GM19463 (cell line): ENCODE data around the gene COMMD10.

Source experiments
- ATAC-seq: cut with Tn5 transposase; IDR thresholded peaks from one replicate; pipeline ENCODE4 v1.9.1; 2021; ENCODE audit warnings: mild to moderate bottlenecking, moderate library complexity; ENCODE audit not compliant: unreplicated experiment

COMMD10 gene

GRCh38 chr5:116288524-116288923, 203.7 kb downstream of the COMMD10 start:
- ATAC-seq, result no peak

- ATAC-seq, result no peak
These were observed 204.5 kb downstream of the COMMD10 start for GRCh38 chr5:116289276-116289675.

- ATAC-seq, result no peak
These were observed 206.4 kb downstream of the COMMD10 start for GRCh38 chr5:116291271-116291670.

- no peak for ATAC-seq
These were observed 207.5 kb downstream of the COMMD10 start for GRCh38 chr5:116292321-116292720.

- ATAC-seq, result no peak
These were observed 211.7 kb downstream of the COMMD10 start for GRCh38 chr5:116296335-116297072.

- ATAC-seq, result no peak
These were observed 212.5 kb downstream of the COMMD10 start for GRCh38 chr5:116297296-116297814.

- no peak for ATAC-seq
These were observed 215.2 kb downstream of the COMMD10 start for GRCh38 chr5:116299746-116300640.

GRCh38 chr5:116301110-116301509, 216.3 kb downstream of the COMMD10 start:
- no peak for ATAC-seq

GRCh38 chr5:116303340-116303739, 218.5 kb downstream of the COMMD10 start:
- no peak for ATAC-seq

GRCh38 chr5:116303810-116304209, 219.0 kb downstream of the COMMD10 start:
- ATAC-seq, result no peak

GRCh38 chr5:116305899-116306298, 221.1 kb downstream of the COMMD10 start:
- ATAC-seq, result no peak

- no peak for ATAC-seq
These were observed 222.0 kb downstream of the COMMD10 start for GRCh38 chr5:116306846-116307245.

- ATAC-seq, result no peak
These were observed 223.6 kb downstream of the COMMD10 start for GRCh38 chr5:116308391-116308790.

GRCh38 chr5:116313366-116313765, 228.5 kb downstream of the COMMD10 start:
- ATAC-seq, result no peak

GRCh38 chr5:116315531-116315930, 230.7 kb downstream of the COMMD10 start:
- no peak for ATAC-seq

- ATAC-seq, result no peak
These were observed 233.4 kb downstream of the COMMD10 start for GRCh38 chr5:116318091-116318854.

GRCh38 chr5:116320486-116320885, 235.7 kb downstream of the COMMD10 start:
- no peak for ATAC-seq

GRCh38 chr5:116329503-116329902, 244.7 kb downstream of the COMMD10 start:
- no peak for ATAC-seq

- peak; percentile 51 for ATAC-seq
These were observed 256.0 kb downstream of the COMMD10 start for GRCh38 chr5:116340799-116341198.
